Measurements from ENCODE around the gene KCNJ18. TPM values are rescaled to one million over a fixed set of nuclear protein-coding genes. Genes with fewer than 3 reads are reported as not detected.
A peak's percentile ranks its signal among the peaks of the same experiment; 100 is the strongest.
"Not testable (repeated sequence)": the region's sequence is repeated elsewhere in the genome, so short reads cannot be mapped to it uniquely, and the experiment has no call there.

Gene KCNJ18
- total RNA-seq, 1 experiment from 2014 or later = not detected

DNA sequence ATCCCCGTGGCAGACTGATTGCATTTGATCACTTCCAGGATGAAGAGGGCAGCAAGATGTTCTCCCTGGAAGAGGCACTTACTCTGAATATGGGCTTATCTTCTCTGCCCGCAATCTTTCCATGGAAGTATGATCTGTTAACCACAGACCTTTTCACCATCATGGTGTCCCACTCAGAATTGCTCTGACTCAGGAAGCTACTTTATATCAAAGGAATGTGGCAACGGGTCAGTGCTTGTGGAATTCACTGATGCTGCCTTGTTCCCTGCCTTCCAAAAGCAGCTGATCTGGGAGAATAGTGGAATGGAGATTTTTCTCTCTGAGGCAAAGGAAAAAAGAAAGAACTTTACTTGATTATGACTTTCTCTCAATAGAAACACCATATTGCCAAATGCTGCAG, 23.6 kb downstream of the KCNJ18 start:
- H3K4me3 ChIP-seq (ENCODE audit: low read length); H3K4me2 ChIP-seq (ENCODE audit: low read depth, low read length, poor library complexity, severe bottlenecking): not testable (repeated sequence)

DNA sequence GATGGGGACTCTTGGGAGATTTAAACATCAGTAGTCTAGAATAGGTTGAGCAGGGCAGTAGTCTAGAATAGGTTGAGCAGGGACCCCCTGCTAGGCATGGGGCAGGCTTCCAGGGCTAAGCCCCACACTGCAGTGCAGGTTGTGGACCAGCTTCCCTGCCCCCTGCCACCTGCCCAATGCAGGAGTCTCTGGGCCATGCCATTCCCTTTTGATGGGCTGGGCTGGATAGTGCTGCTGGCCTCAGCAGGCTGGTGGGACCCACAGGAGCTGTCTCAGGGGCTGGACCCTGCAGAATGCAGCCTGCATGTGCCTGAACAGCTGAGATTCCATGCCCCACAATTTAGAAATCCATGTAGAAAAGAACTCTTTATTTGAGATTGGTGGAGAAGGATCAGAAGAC, 26.6 kb downstream of the KCNJ18 start:
- not testable (repeated sequence) for H3K4me3 ChIP-seq (ENCODE audit: low read length); H3K9me2 ChIP-seq (replicated peaks; ENCODE audit: insufficient read depth, low read length); H3K9ac ChIP-seq (ENCODE audit: low read length); H2AFZ ChIP-seq (ENCODE audit: low read length); H4K20me1 ChIP-seq (ENCODE audit: insufficient read depth, low read depth, low read length); H3K36me3 ChIP-seq (ENCODE audit: insufficient read depth, low read length); H3K9me3 ChIP-seq (ENCODE audit: low read length); H3K79me2 ChIP-seq (ENCODE audit: low read length); H3K27ac ChIP-seq (ENCODE audit: low read length); DNase-seq; H3K4me2 ChIP-seq (ENCODE audit: low read depth, low read length, poor library complexity, severe bottlenecking); H3K27me3 ChIP-seq (ENCODE audit: low read length)
- H3K4me1 ChIP-seq (ENCODE audit: low read length) = peaks cover 30% of the 10 kb centered on the region

More for the DNA sequence above, 23.6 kb downstream of the KCNJ18 start:
- H2AFZ ChIP-seq (ENCODE audit: low read length); H4K20me1 ChIP-seq (ENCODE audit: insufficient read depth, low read depth, low read length); DNase-seq; H3K9me2 ChIP-seq (replicated peaks; ENCODE audit: insufficient read depth, low read length); H3K9ac ChIP-seq (ENCODE audit: low read length); H3K79me2 ChIP-seq (ENCODE audit: low read length); H3K27ac ChIP-seq (ENCODE audit: low read length); H3K4me1 ChIP-seq (ENCODE audit: low read length); H3K27me3 ChIP-seq (ENCODE audit: low read length); H3K9me3 ChIP-seq (ENCODE audit: low read length); H3K36me3 ChIP-seq (ENCODE audit: insufficient read depth, low read length): not testable (repeated sequence)

DNA sequence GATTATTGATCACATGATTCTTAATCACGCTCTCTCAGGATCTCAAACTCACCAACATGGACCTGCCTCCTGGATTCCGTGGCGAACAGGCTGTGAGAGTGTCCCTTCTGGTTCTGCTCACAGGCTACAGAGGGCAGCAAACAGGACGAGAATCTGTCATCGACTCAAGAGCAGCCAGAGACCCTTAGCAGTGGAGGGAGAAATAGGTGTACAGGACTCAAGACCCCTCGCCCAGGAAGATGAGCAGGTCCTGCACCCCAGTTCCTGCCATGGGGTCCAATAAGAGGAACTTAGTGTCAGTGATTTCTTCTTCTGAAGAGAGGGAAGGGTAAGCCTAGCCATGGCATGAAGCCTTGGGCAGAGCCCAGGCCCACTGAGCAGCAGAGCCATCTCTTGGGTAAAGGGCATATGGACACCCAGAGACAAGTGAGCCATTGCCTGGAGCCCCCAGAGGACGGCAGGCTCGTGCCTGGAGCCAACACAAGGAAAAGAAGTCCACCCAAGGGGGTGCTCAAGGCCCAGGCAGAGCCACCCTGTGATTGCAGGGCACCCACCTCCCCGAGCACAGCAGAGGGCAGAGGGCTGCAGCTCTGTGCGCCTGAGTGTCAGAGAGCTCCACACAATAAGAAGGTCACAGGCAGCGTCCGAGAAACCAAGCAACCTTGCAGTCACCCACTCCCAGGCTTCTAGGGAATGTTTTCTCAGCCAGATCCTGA, 27.3 kb downstream of the KCNJ18 start:
- H4K20me1 ChIP-seq (ENCODE audit: insufficient read depth, low read depth, low read length); H3K27me3 ChIP-seq (ENCODE audit: low read length); H2AFZ ChIP-seq (ENCODE audit: low read length); H3K4me2 ChIP-seq (ENCODE audit: low read depth, low read length, poor library complexity, severe bottlenecking); DNase-seq; H3K9me3 ChIP-seq (ENCODE audit: low read length); H3K79me2 ChIP-seq (ENCODE audit: low read length); H3K9me2 ChIP-seq (replicated peaks; ENCODE audit: insufficient read depth, low read length); H3K9ac ChIP-seq (ENCODE audit: low read length); H3K4me3 ChIP-seq (ENCODE audit: low read length); H3K36me3 ChIP-seq (ENCODE audit: insufficient read depth, low read length); H3K27ac ChIP-seq (ENCODE audit: low read length): not testable (repeated sequence)
- H3K4me1 ChIP-seq (ENCODE audit: low read length) = peaks cover 32% of the 10 kb centered on the region

DNA sequence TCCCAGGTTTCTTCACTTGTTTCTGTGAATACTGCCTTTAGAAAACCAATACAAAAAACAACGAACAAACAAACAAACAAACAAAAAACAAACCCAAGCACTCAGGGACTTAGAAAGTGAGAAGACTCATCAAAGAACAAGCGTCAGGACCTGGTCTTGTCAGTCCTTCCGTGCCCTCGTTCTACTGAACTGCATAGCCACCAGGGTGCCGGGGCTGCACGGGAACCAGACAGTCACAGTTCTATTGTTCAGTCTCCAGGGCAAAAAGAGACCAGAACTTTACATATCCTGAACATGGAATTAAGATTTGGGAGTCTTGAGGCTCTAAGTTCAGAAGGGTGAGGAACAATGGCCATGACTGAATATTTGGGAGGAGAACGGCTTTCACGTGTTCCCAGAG, 28.2 kb downstream of the KCNJ18 start:
- not testable (repeated sequence) for H3K36me3 ChIP-seq (ENCODE audit: insufficient read depth, low read length); H3K9me3 ChIP-seq (ENCODE audit: low read length); H3K9ac ChIP-seq (ENCODE audit: low read length); H3K4me3 ChIP-seq (ENCODE audit: low read length); H3K4me2 ChIP-seq (ENCODE audit: low read depth, low read length, poor library complexity, severe bottlenecking); DNase-seq; H3K9me2 ChIP-seq (replicated peaks; ENCODE audit: insufficient read depth, low read length); H4K20me1 ChIP-seq (ENCODE audit: insufficient read depth, low read depth, low read length); H3K27me3 ChIP-seq (ENCODE audit: low read length); H3K79me2 ChIP-seq (ENCODE audit: low read length); H2AFZ ChIP-seq (ENCODE audit: low read length)
- Histone ChIP-seq H3K4me1 (ENCODE audit: low read length) (peaks cover 35% of the 10 kb centered on the region), H3K27ac (ENCODE audit: low read length) (peak overlapping the region; percentile 79; the same call in 1 of the 2 replicates)

DNA sequence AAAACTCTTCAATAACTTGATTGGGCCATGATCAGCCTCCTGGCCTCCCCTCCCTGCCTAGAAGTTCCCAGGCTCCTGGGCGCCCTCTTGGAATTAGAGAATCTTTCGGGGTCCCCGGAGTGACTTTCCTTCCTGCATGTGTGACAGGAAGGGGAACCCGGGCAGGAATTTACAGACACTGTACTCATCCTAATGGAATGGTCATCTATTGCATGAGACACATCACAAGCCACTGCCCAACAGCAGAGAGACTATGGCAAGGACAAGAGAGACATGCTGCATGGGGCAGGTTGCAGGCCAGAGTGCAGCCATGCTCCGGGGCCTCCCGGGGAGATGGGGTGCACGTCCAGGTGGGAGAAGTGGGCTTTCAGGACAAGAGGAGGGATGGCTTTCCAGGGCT, 29.9 kb downstream of the KCNJ18 start:
- not testable (repeated sequence) for H3K4me3 ChIP-seq (ENCODE audit: low read length); DNase-seq; H4K20me1 ChIP-seq (ENCODE audit: insufficient read depth, low read depth, low read length); H3K9me3 ChIP-seq (ENCODE audit: low read length); H3K79me2 ChIP-seq (ENCODE audit: low read length); H3K36me3 ChIP-seq (ENCODE audit: insufficient read depth, low read length); H3K9ac ChIP-seq (ENCODE audit: low read length); H2AFZ ChIP-seq (ENCODE audit: low read length); H3K4me2 ChIP-seq (ENCODE audit: low read depth, low read length, poor library complexity, severe bottlenecking); H3K9me2 ChIP-seq (replicated peaks; ENCODE audit: insufficient read depth, low read length); H3K27me3 ChIP-seq (ENCODE audit: low read length)
- H3K4me1 ChIP-seq (ENCODE audit: low read length) = peaks cover 44% of the 10 kb centered on the region
- peak overlapping the region; percentile 67 for H3K27ac ChIP-seq (ENCODE audit: low read length)

DNA sequence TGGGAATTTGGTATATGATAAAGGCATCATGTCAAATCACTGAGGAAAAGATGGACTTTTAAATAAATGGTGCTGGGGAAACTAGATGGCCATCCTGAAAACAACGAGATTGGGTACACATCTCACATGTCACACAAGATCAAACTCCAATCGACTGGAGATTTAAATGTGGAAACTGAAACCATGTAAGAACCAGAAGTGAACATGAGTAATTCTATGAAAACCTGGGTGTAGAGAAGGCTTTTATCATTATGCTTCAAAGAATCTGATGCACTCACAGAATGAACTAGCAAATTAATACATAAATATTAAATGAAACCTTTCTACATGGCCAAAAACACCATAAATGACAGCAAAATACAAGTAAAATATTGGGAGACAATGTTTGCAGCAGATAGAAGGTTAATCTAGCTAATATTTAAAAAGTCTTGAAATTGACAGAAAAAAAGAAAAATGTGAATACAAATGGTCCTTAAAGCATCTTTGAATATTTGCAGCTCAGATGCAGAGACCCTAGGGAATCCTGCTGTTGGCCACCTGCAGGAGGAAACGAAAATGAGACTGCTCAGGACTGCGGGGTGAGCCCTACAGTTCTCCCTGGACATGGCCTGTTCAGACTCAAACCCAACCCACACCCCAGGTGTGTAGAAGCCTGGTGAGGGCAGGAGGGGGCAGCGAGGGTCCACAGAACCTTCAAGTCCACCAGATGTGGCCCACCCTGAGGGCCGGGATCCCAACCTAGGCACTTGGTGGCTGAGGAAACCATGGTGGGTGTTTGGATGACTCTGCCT, 32.1 kb downstream of the KCNJ18 start:
- H3K4me1 ChIP-seq (ENCODE audit: low read length) = peaks cover 44% of the 10 kb centered on the region
- H3K9me3 ChIP-seq (ENCODE audit: low read length); H2AFZ ChIP-seq (ENCODE audit: low read length); DNase-seq; H3K27me3 ChIP-seq (ENCODE audit: low read length); H3K9ac ChIP-seq (ENCODE audit: low read length); H3K9me2 ChIP-seq (replicated peaks; ENCODE audit: insufficient read depth, low read length); H3K4me3 ChIP-seq (ENCODE audit: low read length); H3K79me2 ChIP-seq (ENCODE audit: low read length); H4K20me1 ChIP-seq (ENCODE audit: insufficient read depth, low read depth, low read length); H3K36me3 ChIP-seq (ENCODE audit: insufficient read depth, low read length): not testable (repeated sequence)
- H3K27ac ChIP-seq (ENCODE audit: low read length) = peak overlapping the region; percentile 84
- peak overlapping the region; percentile 41 for H3K4me2 ChIP-seq (ENCODE audit: low read depth, low read length, poor library complexity, severe bottlenecking)

DNA sequence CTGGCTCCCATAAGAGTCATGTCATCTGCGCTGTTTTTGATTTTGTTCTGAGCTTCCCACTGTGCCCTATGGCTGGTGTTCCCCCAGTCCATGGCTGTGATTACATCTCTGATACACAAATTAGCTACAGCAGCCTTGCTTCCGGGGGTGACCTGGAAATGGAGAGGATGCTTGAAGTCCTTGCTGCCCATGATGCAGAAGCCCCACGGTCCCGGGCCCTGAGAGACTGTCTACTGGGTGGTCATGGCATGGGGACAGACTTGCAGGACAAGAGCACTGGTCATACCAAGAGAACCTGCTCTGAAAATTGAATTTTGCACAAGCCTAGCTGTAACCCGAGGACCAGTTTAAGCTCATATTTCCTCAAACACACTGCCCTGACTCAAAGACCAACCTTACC, 38.8 kb downstream of the KCNJ18 start:
- not testable (repeated sequence) for H3K4me3 ChIP-seq (ENCODE audit: low read length); H4K20me1 ChIP-seq (ENCODE audit: insufficient read depth, low read depth, low read length); H3K79me2 ChIP-seq (ENCODE audit: low read length); H3K27me3 ChIP-seq (ENCODE audit: low read length); H3K27ac ChIP-seq (ENCODE audit: low read length); DNase-seq; H3K9me2 ChIP-seq (replicated peaks; ENCODE audit: insufficient read depth, low read length); H2AFZ ChIP-seq (ENCODE audit: low read length); H3K9me3 ChIP-seq (ENCODE audit: low read length); H3K4me2 ChIP-seq (ENCODE audit: low read depth, low read length, poor library complexity, severe bottlenecking); H3K36me3 ChIP-seq (ENCODE audit: insufficient read depth, low read length); H3K9ac ChIP-seq (ENCODE audit: low read length)
- peaks cover 13% of the 10 kb centered on the region for H3K4me1 ChIP-seq (ENCODE audit: low read length)

DNA sequence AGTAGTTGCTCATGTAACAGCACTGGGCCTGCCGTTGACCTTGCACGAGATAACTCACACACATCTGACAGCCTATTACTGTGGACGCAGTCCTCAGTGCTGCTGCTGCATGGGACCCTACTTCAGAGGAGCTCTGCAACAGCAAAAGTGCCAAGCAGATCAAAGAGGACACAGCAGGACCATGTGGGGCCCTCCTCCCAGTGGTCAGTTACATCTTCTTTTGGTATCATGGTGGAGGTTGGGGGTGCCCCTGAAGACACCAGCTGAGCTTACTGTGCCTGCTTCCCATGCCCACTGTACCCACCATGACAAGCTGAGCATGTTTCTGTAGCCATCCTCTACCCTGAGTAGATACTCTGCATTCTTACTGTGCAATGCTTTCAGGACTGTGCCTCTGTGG, 41.6 kb downstream of the KCNJ18 start:
- DNase-seq; H3K9me2 ChIP-seq (replicated peaks; ENCODE audit: insufficient read depth, low read length); H3K9me3 ChIP-seq (ENCODE audit: low read length); H3K36me3 ChIP-seq (ENCODE audit: insufficient read depth, low read length); H3K79me2 ChIP-seq (ENCODE audit: low read length); H4K20me1 ChIP-seq (ENCODE audit: insufficient read depth, low read depth, low read length); H2AFZ ChIP-seq (ENCODE audit: low read length); H3K27ac ChIP-seq (ENCODE audit: low read length); H3K4me3 ChIP-seq (ENCODE audit: low read length); H3K9ac ChIP-seq (ENCODE audit: low read length); H3K4me2 ChIP-seq (ENCODE audit: low read depth, low read length, poor library complexity, severe bottlenecking); H3K27me3 ChIP-seq (ENCODE audit: low read length): not testable (repeated sequence)
- peaks cover 19% of the 10 kb centered on the region for H3K4me1 ChIP-seq (ENCODE audit: low read length)
